NOMO-1 (cell line): Measurements from ENCODE around the gene NMRK1.
A peak's percentile ranks its signal among the peaks of the same experiment; 100 is the strongest.

ENCODE experiments used
- DNase-seq, 2 experiments: peaks; one replicate each; lab custom pipeline; 2025; ENCODE audit not compliant: unreplicated experiment in 2 of 2; lab: John Stamatoyannopoulos, UW

Gene NMRK1

DNA sequence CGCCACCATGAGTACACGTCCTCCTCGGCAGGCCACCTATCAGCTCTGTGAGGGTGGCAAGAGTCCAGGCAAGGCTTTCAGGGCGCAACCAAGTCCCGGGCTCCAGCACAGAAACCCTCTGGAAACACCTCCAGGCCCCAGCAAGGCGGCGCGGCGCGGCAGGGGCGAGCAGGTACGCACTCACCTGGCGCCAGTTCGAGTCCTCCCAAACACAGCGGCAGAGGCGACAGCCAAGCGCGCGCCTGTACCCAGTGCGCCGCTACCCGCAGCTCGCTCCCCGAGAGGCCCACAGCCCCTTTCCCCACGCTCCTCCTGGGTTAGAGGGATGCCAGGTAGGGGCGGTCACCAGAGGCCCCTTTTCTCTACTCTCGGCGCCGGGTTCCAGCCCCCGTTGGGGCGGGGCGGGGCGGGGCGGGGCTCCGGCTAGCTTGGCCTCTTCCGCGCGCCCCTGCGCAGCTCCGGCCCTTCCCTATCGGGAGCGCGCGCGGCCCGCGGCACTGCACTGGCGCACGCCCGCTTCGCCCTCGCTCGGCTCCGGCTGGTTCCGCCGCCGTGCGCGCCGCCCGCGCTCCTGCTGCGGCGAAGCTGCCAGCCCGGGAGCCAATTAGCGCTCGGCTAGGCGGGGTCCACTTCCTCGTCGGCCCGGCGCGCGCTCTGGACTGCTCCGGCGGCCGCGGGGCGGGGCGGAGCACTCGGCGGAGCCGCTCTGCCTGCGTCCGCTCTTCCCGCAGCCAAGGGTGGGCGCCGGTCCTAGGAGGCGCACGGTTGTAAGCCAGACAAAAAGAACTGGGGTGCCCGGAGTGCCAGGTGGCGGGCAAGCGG lies at the start of gene NMRK1, which contains the start of gene OSTF1:
NMRK1 (minus strand) TSS at position 332 of the 822 bp plus-strand sequence. CDS start 5,040 bp downstream, outside the sequence.
OSTF1 (plus strand) TSS at position 691 of the 822 bp plus-strand sequence. CDS start 179 bp downstream, outside the sequence.
- DNase-seq = peak; percentile 80 to 82

GRCh38 chr9:75134495-75134894 lies 46.5 kb upstream of the NMRK1 start:
- no peak for DNase-seq

DNA sequence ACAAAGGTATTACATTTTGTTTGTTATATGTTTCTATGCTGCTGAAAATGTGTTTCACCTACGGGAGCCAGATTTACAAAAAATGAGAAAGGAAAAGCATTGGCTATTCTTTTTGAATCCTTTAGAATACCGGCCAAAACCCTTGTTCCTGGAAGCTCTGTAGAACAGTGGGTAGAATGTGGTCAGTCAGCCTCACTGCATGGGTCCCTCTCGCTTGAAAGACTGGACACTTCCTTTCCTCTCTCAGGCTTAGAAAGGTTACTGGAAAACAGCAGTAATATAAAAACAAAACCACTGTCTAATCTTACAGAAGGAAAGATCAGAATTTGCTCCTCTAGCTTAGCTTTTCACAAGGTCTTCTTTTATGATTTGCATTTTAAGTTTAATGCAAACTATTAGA lies 45.4 kb upstream of the NMRK1 start:
- DNase-seq = no peak

- DNase-seq = no peak
Measured at GRCh38 chr9:75132244-75132643, 44.3 kb upstream of the NMRK1 start.

DNA sequence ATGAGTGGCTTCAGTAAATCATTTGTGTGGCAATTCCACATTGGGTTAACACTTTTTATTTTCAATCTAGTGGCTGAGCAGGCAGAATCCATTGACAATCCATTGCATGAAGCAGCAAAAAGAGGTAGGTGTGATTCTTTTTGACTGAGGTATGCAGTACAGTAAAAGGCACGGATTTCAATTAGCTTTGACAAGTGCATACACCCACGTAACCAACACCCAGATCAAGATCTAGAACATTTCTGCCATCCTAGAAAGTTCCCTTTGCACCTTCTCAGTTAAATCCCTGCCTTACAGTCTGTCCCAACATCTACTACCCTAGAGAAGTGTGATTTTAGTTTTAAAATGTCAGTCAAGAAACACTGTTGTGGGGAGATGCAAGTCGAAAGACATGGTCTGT lies 43.7 kb upstream of the NMRK1 start:
- DNase-seq = no peak

DNA sequence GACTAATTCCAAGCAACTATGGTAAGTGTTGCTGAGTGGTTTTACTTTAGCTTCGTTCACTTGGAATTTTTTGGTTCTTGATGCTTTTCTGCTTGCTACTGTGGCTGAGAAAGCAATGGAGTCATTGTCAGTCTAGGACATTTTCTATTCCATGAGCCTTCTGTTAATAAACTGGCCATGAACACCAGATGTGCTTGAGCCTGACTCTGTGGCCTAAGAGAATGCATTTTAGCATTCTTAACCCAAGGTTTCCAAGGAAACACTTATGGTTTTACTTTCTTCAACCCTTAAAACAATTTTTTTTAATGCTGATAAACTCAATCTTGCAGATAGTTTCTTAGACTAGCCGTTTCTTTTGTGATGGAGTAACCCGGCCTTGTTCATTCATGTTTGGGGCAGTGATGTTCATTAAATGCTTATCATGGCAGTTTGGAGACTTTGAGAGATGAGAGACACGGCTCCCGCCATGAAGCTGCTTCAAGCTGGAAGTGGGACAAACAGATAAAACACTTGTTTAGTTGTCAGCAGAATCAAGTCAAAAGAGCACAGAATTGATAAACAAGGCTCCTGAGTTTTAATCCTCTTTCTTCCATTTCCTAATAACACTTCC lies 42.8 kb upstream of the NMRK1 start:
- no peak for DNase-seq

GRCh38 chr9:75130172-75130571 lies 42.2 kb upstream of the NMRK1 start:
- DNase-seq = no peak

DNA sequence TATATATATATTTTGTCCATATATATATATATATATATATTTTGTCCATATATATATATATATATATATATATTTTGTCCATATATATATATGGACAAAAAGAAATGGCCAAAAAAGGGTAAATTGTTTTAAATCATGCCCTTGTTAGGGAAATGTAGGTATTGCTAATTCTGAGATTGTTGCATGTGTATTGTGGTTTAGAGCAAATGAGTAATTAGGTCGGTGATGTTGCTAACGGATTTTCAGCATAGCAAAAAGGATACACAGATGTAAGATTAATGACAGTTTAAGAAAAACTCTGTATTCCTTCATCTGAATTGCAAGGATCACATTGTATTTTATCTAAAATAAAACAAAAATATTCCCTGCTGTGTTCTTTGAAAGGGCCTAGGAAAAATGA lies 40.6 kb upstream of the NMRK1 start:
- no peak for DNase-seq

DNA sequence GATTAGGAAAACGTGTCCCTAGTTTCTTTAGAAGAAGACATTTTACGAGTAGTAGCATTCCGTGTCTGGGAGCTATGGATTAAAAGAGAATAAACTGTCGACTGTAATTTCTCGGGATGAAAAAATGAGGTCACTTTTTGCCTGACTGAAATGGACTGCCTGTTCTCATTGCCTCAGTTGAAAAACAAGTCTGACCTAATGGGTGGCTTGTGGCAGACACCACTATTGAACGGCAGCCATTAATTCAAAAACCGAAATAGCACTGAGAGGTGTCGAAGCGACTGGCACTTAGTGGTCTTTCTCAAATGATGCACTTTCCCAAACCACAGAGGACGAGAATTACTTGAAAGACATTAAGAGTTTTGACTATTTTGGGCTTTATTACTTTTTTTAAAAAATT lies 35.7 kb upstream of the NMRK1 start:
- no peak for DNase-seq

DNA sequence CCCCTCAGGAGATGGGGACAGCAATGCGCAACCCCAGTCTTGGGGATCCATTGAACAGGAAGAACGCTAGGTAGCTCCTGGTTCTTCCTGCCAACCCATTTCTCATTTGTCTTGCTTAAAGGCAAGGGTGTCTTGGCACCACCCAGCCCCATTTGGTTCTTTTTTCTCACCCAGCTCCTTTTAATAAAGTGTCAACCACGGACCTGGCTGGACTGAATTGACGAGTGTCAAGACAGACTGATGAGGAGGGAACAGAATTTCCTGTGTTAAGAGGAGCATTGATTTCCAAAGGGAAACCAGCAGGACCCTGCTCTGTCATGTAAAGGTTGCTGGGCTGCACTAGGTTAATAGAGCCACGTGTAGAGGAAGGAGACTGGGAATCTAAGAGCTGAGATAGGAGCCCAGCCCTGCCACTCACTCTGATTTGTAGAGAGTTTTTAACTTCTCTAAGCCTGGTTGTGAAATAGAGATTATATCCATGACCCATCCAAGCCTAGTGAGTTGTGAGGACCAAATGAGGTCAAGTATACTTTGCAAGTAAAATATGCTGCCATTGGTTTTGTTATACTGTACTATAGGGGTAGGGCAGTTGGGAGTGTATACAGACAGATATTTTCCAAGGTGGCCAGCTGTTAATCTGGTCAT lies 34.1 kb upstream of the NMRK1 start:
- DNase-seq = no peak

- DNase-seq = no peak
Measured at GRCh38 chr9:75120686-75121085, 32.7 kb upstream of the NMRK1 start.

DNA sequence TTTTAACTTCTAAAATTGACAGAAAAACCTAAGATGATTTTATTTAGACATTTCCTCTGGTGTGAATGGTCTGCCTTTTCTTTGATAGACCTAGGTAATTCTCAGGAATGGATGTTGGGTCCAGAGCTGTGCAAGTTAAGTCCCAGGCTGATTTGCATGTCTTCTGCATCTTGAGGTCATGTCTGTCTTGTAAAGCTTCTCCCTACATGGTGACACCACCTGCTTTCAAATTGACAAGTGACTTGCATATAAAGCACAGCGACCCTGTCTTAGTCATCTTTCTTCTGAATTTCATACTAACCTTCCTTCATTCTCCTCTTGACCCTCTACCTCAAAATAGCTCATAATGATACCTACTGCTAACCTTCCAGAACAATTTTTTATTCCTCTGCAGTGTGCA lies 29.6 kb upstream of the NMRK1 start:
- no peak for DNase-seq

DNA sequence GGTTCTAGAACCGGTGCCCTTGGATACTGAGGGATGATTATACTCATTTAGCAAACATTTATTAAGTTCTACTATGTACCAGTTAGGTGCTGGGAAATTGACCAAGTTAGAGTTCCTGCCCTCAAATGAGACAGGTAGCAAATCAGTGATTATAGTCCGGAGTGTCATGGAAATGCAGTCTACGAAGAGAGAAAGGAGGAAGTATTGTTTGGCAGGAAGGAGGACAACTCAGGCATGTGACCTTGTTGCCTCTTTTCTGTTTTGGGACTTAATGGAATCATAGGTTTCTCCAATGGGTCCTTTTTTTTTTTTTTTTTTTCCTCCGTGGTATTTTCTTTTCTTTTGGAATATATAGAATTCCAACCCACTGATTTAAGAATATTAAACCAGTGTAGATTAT lies 28.4 kb upstream of the NMRK1 start:
- no peak for DNase-seq

- DNase-seq = no peak
Measured at GRCh38 chr9:75112789-75113188, 24.8 kb upstream of the NMRK1 start.

DNA sequence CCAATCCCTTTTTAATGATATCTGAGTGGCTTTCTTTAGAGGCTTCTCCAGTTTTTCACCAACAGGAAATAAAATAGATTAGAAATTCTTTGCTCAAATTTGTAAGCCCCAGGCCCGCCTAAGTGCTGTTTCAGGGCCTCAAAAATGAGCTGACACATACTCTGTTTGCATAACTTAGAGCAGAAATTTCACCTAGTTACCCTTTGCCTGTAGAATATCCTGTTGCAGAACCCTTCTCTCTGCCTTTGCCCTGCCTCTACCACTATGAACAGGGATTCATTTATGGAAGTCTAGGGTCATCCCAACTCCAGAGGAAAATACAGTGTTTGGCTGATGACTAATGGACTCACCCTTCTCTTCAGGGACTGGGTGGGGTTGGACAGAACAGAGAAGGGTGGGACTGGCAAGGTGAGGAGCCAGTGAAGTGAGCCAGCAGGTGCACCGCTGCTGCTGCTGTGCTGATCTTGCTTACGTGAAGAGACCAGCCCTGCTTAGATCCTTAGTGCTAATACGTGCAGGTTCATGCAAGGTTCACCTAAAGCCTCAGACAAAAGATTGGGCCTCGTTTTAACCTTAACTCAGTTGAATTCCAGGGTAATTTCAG lies 23.2 kb upstream of the NMRK1 start:
- no peak for DNase-seq

- no peak for DNase-seq
Measured at GRCh38 chr9:75109210-75109839, 21.4 kb upstream of the NMRK1 start.

DNA sequence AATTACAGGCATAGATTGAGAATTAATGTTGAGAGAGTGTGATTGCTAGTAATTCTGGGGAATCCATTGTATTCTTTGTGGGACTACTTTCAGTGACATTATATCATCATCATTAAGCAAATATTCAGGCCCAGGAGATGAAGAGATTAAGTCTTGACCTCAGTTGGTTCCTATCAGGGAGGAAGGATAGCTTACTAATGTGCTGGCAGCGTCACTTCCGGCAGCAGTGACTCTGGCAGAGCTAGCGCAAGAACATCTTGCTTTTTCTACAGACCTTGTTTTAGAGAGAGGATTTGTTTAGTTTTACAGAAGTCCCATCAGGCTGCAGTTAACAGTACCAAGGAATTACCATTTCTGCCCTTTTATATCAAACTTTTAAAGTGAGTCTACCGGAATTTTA lies 20.6 kb upstream of the NMRK1 start:
- no peak for DNase-seq

- DNase-seq = no peak
Measured at GRCh38 chr9:75106857-75107256, 18.9 kb upstream of the NMRK1 start.

DNA sequence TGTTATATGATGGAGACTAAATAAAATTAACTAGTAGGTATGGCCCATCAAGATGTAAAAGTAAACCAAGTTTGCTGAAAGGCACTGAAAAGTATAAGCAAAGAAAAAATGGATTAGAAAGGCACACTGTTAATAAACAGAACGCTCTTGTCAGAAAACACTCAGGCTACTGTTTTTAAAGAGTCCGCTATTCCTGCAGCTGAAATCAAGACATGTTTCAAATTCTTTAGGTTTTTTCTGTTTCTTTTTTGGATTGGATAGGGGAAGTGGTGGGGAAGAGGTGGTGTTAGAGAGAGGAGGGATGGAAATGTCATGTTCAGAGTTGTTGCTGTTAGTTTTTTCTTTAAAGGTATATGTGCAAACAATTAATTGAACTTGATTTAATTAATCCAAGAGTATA lies 17.9 kb upstream of the NMRK1 start:
- no peak for DNase-seq

GRCh38 chr9:75105019-75105540 lies 17.1 kb upstream of the NMRK1 start:
- DNase-seq = no peak

- DNase-seq = no peak
Measured at GRCh38 chr9:75104607-75105006, 16.7 kb upstream of the NMRK1 start.
